GM23338 (cell line): ENCODE measurements around the gene LMF1. TPM values are rescaled to one million over a fixed set of nuclear protein-coding genes. Genes with fewer than 3 reads are reported as not detected.

Source experiments
- ATAC-seq: fragments of 200-7000 bp; cut with Tn5 transposase; 3 replicates; pipeline ENCODE4 v1.9.1; 2020
- DNase-seq: peaks from one replicate; pipeline ENCODE4 v3.0.0-alpha.2; 2015; ENCODE audit warnings: low spot score
- H2AFZ ChIP-seq: fragments of 200-600 bp; sonication (generic); 2 replicates; pipeline ENCODE4 v1.8.0; 2016; ENCODE audit warnings: antibody characterized with exemption, mild to moderate bottlenecking, moderate library complexity
- H3F3A ChIP-seq: fragments of 200-600 bp; sonication (generic); replicated peaks from 2 replicates; pipeline ENCODE4 v1.8.0; 2017; ENCODE audit warnings: antibody characterized with exemption, mixed run types, low read depth
- H3K27ac ChIP-seq: fragments of 200-600 bp; sonication (generic); 2 replicates; pipeline ENCODE4 v1.6.1; 2016; ENCODE audit warnings: low read depth
- H3K27me3 ChIP-seq: fragments of 200-600 bp; sonication (generic); 2 replicates; pipeline ENCODE4 v1.8.0; 2016; ENCODE audit warnings: mild to moderate bottlenecking, mixed run types, moderate library complexity; ENCODE audit not compliant: insufficient read depth
- H3K36me3 ChIP-seq: fragments of 200-600 bp; sonication (generic); 2 replicates; pipeline ENCODE4 v1.8.0; 2016; ENCODE audit warnings: mild to moderate bottlenecking; ENCODE audit not compliant: insufficient read depth
- H3K4me1 ChIP-seq: fragments of 200-600 bp; sonication (generic); 2 replicates; pipeline ENCODE4 v1.8.0; 2016; ENCODE audit warnings: mild to moderate bottlenecking, moderate library complexity; ENCODE audit not compliant: insufficient read depth
- H3K4me2 ChIP-seq: fragments of 200-600 bp; sonication (generic); 2 replicates; pipeline ENCODE4 v1.7.1; 2017; ENCODE audit warnings: mixed run types
- H3K4me3 ChIP-seq: fragments of 200-600 bp; sonication (generic); 2 replicates; pipeline ENCODE4 v1.6.1; 2016; ENCODE audit warnings: mixed run types
- H3K79me2 ChIP-seq: fragments of 200-600 bp; sonication (generic); replicated peaks from 2 replicates; pipeline ENCODE4 v1.8.0; 2017; ENCODE audit warnings: mild to moderate bottlenecking; ENCODE audit not compliant: insufficient read depth
- H3K9me2 ChIP-seq: fragments of 200-600 bp; sonication (generic); 2 replicates; pipeline ENCODE4 v1.8.0; 2017; ENCODE audit not compliant: insufficient read depth
- H4K20me1 ChIP-seq: fragments of 200-600 bp; sonication (generic); replicated peaks from 2 replicates; pipeline ENCODE4 v1.8.0; 2017; ENCODE audit warnings: mild to moderate bottlenecking; ENCODE audit not compliant: insufficient read depth
- H3K27ac Mint-ChIP-seq: 2 replicates; pipeline ENCODE4 v1.8.0; 2020; ENCODE audit warnings: inconsistent platforms, mild to moderate bottlenecking, moderate library complexity, mixed read lengths
- H3K27me3 Mint-ChIP-seq: 3 replicates; pipeline ENCODE4 v1.8.0; 2022; ENCODE audit warnings: low read depth, mild to moderate bottlenecking, moderate library complexity, mixed read lengths, inconsistent platforms; ENCODE audit not compliant: insufficient read depth, poor library complexity
- H3K36me3 Mint-ChIP-seq: 3 replicates; pipeline ENCODE4 v1.8.0; 2021; ENCODE audit warnings: low read depth, mild to moderate bottlenecking, inconsistent platforms, moderate library complexity, mixed read lengths
- H3K4me1 Mint-ChIP-seq: 3 replicates; pipeline ENCODE4 v1.8.0; 2020; ENCODE audit warnings: mild to moderate bottlenecking, inconsistent platforms, mixed read lengths
- H3K4me3 Mint-ChIP-seq: 3 replicates; pipeline ENCODE4 v1.8.0; 2021; ENCODE audit warnings: moderate library complexity, mild to moderate bottlenecking, inconsistent platforms, mixed read lengths
- H3K9me3 Mint-ChIP-seq: 3 replicates; pipeline ENCODE4 v1.8.0; 2020; ENCODE audit warnings: moderate library complexity, mild to moderate bottlenecking, inconsistent platforms, mixed read lengths
- CREB1 ChIP-seq: fragments of 250-450 bp; sonication (Bioruptor Pico); IDR thresholded peaks from 2 replicates; pipeline ENCODE4 v1.5.0; 2020; ENCODE audit warnings: low read depth, mild to moderate bottlenecking, moderate library complexity
- CTCF ChIP-seq, 2 experiments: fragments of 200-600 bp in 1 of 2; sonication (generic) in 1 of 2; conservative IDR thresholded peaks; 2 replicates each; pipeline versions ENCODE4 v1.5.1 to v1.6.1; 2016 to 2017; ENCODE audit warnings: antibody characterized with exemption in 2 of 2, low read depth in 2 of 2, mild to moderate bottlenecking in 2 of 2, moderate library complexity in 1 of 2
- ETS1 ChIP-seq: IDR thresholded peaks from 2 replicates; pipeline ENCODE4 v1.6.1; 2016; ENCODE audit warnings: antibody characterized with exemption
- EZH2 ChIP-seq: fragments of 200-600 bp; sonication (generic); IDR thresholded peaks from one replicate; pipeline ENCODE4 v1.8.0; 2017; ENCODE audit warnings: antibody characterized with exemption, mild to moderate bottlenecking, low read depth; ENCODE audit not compliant: unreplicated experiment
- EZH2phosphoT487 ChIP-seq: fragments of 200-600 bp; sonication (generic); IDR thresholded peaks from one replicate; pipeline ENCODE4 v1.8.1; 2018; ENCODE audit warnings: antibody characterized with exemption; ENCODE audit not compliant: unreplicated experiment
- JUNB ChIP-seq: IDR thresholded peaks from one replicate; pipeline ENCODE4 v1.6.1; 2016; ENCODE audit warnings: antibody characterized with exemption; ENCODE audit not compliant: unreplicated experiment
- NANOG ChIP-seq: IDR thresholded peaks from 2 replicates; pipeline ENCODE4 v1.6.1; 2016; ENCODE audit warnings: antibody characterized with exemption, borderline replicate concordance
- POLR2AphosphoS5 ChIP-seq: IDR thresholded peaks from 2 replicates; pipeline ENCODE4 v1.6.1; 2016; ENCODE audit warnings: antibody characterized with exemption, low read depth
- REST ChIP-seq: IDR thresholded peaks from one replicate; pipeline ENCODE4 v1.6.1; 2018; ENCODE audit warnings: antibody characterized with exemption; ENCODE audit not compliant: unreplicated experiment
- STAT1 ChIP-seq: IDR thresholded peaks from one replicate; pipeline ENCODE4 v1.6.1; 2016; ENCODE audit warnings: antibody characterized with exemption; ENCODE audit not compliant: unreplicated experiment
- ZNF114 ChIP-seq: fragments of 250-450 bp; sonication (Bioruptor Pico); IDR thresholded peaks from 2 replicates; pipeline ENCODE4 v1.5.0; 2020; ENCODE audit warnings: mild to moderate bottlenecking, moderate library complexity
- ZNF331 ChIP-seq: fragments of 250-450 bp; sonication (Bioruptor Pico); IDR thresholded peaks from 2 replicates; pipeline ENCODE4 v1.5.0; 2020; ENCODE audit warnings: low read depth, mild to moderate bottlenecking, moderate library complexity
- ZNF462 ChIP-seq: fragments of 250-450 bp; sonication (Bioruptor Pico); IDR thresholded peaks from 2 replicates; pipeline ENCODE4 v1.5.0; 2020; ENCODE audit warnings: mild to moderate bottlenecking, moderate library complexity
- polyA plus RNA-seq: library from polyadenylated mRNA; unstranded; fragments of >200 nt; fragmentation: Nextera tagmentation; extraction: Ambion mirVana; gene quantifications from 2 replicates; pipeline ENCODE4 v1.2.1, GENCODE V29; 2016
- total RNA-seq: library from RNA; depleted of rRNA; stranded (reverse); fragments of >200 nt; shearing (Covaris generic); gene quantifications from 2 replicates; pipeline ENCODE4 v1.2.3, GENCODE V29; 2014

Gene LMF1
- total and polyA plus RNA-seq, 2 experiments from 2014 or later: 4.2 to 10.1 TPM

- Histone ChIP-seq H3K79me2 (no peaks in the 10 kb centered on the region), H3K27me3 (no peaks in the 10 kb centered on the region), H3K4me2 (no peak overlapping the region), H3K4me1 (no peaks in the 10 kb centered on the region), H4K20me1 (0 out of 2 replicates have a peak, but pooled peaks cover 4% of the 10 kb centered on the region), H3K4me3 (no peak overlapping the region), H3K9me2 (no peaks in the 10 kb centered on the region), H3F3A (0 out of 2 replicates have a peak, but pooled peaks cover 2% of the 10 kb centered on the region), H3K36me3 (no peaks in the 10 kb centered on the region), H2AFZ (no peak overlapping the region), H3K27ac (no peak overlapping the region)
- H3K4me1 Mint-ChIP-seq: peaks cover 6% of the 10 kb centered on the region
- no peak overlapping the region for H3K27ac Mint-ChIP-seq
- H3K9me3 Mint-ChIP-seq: peaks cover 11% of the 10 kb centered on the region; the same call in 2 of the 3 replicates
- H3K4me3 Mint-ChIP-seq: no peak overlapping the region
- H3K27me3 Mint-ChIP-seq: peaks cover 13% of the 10 kb centered on the region
- ATAC-seq (no peak), DNase-seq (no peak)
- no peak for TF ChIP-seq CTCF (conservative IDR thresholded peaks at IDR 0.05; ENCODE audit: low read depth in 2 of 2)
- TF ChIP-seq ZNF114: no peak
- no peak for TF ChIP-seq POLR2AphosphoS5
- no peak for TF ChIP-seq CREB1 (CRISPR knock-in tag)
- TF ChIP-seq ZNF462: no peak
- no peak for TF ChIP-seq EZH2
- TF ChIP-seq REST: no peak
- TF ChIP-seq STAT1: no peak
- no peak for TF ChIP-seq NANOG
- no peak for TF ChIP-seq ETS1
- TF ChIP-seq EZH2phosphoT487: no peak
- TF ChIP-seq ZNF331 (CRISPR knock-in tag): no peak
- no peak for TF ChIP-seq JUNB
- H3K36me3 Mint-ChIP-seq: peaks cover 6% of the 10 kb centered on the region; the same call in 1 of the 3 replicates
Observed at GRCh38 chr16:963913-964312, 6.9 kb downstream of the LMF1 start.
